ENCODE results near the gene ERC2. TPM values are rescaled to one million over a fixed set of nuclear protein-coding genes. Genes with fewer than 3 reads are reported as not detected.
"Not testable (repeated sequence)": the region's sequence is repeated elsewhere in the genome, so short reads cannot be mapped to it uniquely, and the experiment has no call there.

Gene ERC2
- total RNA-seq, 1 experiment from 2014 or later, result 1.2 TPM

DNA sequence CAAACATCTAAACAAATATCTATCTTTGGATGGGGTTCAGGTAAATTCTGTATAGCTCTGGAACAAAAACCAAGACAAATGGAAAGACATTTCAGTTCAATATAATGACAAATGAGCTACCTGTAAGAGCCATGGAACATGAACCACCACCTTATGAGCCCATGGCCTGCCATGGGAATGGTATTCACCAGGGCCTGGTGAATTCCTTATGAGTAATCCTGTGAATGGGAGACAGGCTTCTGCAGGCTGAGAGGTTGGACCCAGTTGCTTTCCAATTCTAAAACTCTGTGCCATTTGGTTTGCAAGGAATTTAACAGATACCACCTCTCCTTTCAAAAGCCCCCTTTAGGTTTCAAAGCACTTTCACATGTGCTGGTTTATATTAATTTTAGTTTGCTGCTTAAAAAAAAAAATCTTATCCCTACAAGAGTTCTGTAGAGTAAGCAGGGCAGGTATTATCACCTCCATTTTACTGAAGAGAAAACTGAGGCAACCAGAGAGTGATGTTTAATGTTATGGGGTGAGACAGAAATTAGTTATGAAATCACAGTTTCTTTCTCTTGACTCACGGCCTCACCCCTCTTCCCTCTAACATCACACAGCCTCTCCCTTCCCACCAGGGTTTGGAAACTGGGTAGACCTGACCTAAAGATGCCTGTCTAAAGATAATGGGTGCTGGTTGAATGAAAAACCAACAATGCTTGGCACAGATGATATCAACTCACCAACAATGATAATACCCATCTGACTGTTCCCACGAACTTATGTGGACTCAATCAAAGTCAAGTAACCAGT is 583.6 kb downstream of the ERC2 start:
- DNase-seq (ENCODE audit: low read depth), result peak; percentile 44

DNA sequence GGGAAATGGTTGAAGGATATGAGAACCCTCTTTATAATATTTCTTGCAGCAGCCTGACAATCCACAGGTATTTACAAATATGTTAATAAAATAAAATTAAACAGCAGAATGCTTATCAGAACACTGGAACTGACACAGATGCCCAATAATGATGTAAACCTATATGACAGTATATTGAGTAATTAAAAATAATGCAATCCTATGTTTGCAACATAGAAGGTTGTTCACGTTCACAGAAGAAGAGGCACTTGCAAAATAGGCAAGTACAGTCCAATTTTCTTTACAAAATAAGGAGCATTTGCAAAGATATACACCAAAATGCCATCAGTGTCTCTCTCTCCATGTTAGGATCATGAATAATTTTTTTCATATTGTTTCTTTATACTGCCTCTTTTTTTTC is 584.2 kb downstream of the ERC2 start:
- DNase-seq (ENCODE audit: low read depth), result no peak

DNA sequence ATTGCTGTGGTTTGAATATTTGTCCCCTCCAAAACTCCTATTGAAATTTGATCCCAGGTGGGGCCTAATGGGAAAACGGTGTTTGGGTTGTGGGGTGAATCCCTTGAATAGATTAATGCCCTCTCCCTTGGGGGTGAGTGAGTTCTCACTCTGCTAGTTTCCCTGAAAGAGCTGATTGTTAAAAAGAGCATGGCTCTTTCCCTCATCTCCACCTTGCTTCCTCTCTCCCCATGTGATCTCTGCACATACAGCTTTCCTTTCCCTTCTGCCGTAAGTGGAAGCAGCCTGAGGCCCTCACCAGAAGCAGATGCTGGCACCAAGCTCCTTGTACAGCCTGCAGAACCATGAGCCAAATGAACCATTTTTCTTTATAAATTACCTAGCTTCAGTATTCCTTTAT is 586.3 kb downstream of the ERC2 start:
- DNase-seq (ENCODE audit: low read depth), result no peak

DNA sequence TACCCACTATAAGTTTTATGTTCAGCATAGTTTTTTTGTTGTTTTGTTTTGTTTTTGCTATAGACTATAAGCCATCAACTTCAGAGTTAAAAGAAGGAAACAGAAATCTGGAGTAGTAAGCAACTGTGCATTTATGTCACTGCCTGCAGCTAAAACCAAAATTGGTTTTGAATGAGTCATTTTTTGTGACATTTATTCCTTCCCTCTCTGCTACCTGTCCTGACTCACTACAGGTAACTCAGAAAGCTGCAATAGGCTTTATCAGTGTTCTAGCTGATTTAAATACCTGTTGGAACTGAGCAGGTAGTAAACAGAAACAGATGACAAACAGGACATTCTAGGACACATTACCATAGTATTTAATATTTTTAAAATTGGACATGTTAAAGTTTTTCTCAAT is 587.9 kb downstream of the ERC2 start:
- no peak for DNase-seq (ENCODE audit: low read depth)

DNA sequence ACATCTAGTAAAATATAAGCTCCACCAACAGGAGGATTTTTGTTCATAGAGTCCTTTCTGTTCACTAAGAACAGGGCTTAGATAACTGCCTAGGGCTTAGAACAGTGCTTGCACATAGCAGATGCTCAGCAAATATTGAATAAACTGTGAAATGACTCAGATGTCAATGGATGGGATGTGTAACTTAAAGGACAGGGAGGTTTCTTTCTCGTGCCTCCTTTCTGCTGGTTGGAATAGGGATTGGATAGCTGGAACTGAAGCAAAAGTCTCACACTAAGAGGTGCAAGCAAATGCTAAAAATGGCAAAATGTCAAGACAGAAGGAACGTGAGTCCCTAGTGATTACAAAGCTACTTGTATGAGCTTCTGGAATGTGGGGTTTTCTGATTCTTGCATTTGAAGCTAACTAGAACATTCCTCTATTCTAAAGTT is 588.4 kb downstream of the ERC2 start:
- DNase-seq (ENCODE audit: low read depth), result peak; percentile 25

DNA sequence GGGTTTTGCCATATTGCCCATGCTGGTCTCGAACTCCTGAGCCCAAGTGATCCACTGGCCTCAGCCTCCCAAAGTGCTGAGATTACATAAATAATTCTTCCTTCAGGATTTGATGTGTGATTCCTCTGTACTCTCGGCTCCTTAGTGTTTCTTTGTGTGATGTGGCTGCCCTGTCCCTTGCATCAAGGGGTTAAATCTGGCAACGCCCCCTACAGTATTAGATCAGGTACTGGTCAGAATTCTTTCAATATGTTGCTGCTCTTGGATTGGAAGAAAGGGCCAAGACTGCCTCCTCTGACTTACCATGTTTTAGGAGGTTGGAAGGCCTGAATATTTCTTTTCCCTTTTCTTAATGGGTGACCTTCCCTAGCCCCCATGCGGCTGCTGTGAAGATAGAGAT is 590.6 kb downstream of the ERC2 start:
- DNase-seq (ENCODE audit: low read depth), result no peak

DNA sequence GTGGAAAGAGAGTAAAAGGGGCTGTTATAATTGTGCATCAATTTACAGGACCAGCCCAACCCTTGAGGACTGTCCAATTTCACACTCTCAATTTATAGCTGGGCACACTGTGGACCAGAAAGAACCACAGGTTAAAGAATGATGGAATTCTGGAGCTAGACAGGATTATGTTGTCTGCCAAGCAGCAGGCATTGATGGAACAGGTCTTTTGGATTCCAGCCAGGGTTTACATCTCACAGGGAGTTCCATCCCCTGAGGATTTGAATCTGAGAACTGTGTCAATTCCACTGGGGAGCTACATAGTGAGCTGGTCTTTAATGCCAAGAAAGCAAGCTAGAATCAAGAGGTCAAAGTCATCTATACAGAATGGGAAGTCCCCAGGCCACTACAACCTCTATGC is 591.7 kb downstream of the ERC2 start:
- DNase-seq (ENCODE audit: low read depth), result no peak

DNA sequence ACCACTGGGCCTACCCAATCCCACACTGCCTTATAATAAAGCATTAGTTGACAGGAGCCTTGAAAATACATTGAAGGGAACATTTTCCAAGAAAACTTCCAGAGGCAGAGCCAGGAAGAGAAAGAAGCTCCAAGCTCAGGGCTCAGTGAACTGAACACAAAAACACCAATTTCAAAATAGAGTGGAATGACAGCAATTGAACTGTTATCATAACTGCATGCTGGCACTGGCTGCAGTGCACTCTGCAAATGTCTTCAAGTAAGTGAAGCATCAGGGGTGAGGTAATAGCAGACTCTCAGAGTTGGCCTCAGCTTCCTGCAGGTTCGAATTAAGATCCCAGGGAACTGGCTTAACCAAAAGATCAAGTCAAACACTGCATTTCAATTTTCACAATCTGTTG is 593.2 kb downstream of the ERC2 start:
- no peak for DNase-seq (ENCODE audit: low read depth)

DNA sequence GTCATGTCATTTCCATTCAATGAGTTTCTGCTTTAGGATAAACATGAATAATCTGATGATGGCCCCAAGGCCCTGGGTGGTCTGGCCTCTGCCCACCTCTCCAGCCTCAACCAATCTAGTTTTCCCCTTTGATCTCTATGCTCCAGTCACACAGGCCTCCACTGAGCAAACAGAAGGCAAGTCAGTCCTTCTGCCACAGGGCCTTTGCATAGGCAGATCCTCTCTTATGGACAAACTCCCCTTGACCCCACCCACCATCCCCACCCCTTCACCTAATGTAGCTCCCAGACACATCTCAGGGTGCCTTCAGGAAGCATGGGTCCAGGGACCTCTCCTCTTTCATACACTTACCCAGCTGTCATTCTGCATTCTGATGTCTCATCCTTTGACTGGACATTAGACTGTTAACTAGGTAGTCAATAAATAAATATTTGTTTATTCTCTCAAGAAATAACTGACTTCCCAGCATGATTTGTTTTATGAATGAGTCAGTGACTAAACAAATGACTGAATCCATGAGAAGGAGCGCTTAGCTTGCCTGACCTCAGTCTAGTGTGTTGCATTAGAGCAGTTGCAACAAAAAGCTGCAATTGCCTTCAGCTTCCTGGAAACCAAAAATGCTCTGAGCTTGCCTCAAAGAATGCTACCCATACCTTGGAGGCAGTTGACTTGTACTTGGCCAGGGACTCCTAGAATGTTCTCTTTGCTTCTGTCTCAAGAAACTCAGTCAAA is 594.6 kb downstream of the ERC2 start:
- peak; percentile 62 for DNase-seq (ENCODE audit: low read depth)

DNA sequence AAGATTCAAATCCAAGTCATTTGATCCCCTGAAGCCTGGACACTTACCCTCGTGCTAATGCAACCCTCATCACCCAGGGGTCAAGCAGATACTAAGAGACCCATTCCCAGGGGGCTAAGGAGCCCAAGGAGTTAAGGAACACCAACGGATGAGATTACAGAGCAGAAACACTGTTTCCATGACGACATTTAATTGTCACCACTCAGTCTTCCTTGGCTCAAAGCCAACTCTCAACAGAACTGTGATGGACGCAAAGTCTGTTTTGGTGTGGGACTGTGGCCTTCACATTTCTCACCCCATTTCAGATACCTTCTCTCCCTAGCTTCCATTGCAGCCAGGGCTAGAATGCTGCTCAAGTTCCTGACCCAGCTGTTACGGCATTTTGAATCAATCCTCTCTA is 597.7 kb downstream of the ERC2 start:
- no peak for DNase-seq (ENCODE audit: low read depth)

DNA sequence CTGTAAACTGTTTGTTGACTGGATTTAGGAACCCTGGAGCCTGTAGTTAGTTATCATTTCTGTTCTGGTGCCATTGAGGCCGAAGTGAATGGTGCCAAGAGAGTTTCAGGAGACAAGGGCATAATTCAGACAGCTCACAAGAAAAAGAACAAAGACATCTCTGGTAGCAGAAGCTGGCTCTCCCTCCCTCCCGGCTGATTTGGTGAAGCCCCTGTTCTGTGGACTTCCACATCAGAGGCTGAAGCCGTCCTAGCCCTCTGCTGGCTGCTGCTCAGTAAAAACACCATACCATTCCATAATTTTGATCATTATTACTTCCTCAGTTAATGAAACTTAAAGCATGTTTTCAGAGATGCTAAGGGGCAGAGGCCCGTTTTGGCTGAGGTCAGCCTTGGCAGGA is 599.9 kb downstream of the ERC2 start:
- DNase-seq (ENCODE audit: low read depth), result no peak

DNA sequence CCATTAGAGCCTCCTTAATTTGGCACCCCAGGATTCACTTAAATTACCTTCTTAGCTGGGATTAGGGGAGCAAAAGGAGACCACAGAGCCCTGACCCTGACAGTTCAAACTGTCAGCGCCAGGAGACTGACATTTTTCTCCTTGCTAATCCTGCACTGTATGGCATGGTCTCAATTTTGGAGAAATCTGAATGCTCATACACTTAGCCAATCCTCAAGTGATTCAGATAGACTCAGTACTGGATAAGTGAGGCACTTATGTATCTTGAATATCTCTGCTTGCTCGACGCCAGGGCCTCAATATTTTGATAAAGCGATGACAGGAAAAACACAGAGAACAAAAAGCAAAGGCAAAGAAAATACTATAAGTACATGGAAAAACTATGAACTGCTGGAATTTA is 605.2 kb downstream of the ERC2 start:
- no peak for DNase-seq (ENCODE audit: low read depth)

DNA sequence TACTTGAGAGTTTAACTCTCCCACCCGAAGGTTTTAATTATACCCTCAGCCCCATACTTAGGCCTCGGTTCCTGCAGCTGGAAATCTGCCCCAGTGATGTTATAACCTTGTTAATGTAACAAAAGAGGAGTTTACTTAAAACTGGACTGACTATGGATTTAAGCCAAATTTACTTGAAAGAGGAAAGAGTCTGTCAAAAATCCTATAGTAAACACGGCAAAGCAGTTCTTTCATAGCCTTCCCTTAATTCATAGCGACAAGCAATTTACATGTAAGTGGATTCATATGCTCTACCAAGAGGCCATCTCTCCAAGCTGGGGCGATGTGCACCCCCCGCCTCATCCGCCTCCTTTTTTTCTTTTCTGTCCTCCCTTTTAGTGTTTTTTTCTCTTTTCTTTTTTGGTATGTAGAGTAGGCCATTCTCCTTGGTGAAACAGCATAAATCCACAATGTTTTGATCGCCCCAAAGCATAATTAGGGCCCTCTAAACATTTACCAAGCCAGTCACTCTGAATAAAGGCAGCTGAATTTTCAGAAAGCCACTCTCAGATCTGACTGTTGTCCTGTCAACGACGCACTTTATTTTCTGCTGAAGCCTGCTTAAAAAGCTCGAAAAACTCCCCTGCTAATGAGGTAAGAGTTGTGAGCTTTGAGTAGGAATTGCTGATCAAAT is 608.1 kb downstream of the ERC2 start:
- no peak for DNase-seq (ENCODE audit: low read depth)

DNA sequence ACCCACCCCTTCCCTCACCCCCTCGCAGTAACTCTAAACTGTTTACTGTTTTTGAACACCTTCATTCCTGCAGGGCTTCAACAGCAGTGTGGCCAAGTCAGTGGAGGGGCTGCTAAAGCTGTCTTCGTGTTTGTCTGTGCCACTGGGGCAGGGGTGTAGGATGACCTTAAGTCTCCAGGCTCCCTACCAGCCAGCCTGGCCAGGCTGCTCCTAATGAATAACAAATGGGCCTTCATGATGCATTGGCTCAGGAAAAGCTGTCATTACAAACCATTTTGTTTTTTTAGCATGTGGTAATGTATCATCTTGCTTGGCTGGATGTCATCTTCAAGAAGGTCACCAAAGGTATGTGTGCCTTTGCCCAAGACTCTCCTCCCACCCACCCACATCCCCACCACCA is 609.0 kb downstream of the ERC2 start:
- no peak for DNase-seq (ENCODE audit: low read depth)

DNA sequence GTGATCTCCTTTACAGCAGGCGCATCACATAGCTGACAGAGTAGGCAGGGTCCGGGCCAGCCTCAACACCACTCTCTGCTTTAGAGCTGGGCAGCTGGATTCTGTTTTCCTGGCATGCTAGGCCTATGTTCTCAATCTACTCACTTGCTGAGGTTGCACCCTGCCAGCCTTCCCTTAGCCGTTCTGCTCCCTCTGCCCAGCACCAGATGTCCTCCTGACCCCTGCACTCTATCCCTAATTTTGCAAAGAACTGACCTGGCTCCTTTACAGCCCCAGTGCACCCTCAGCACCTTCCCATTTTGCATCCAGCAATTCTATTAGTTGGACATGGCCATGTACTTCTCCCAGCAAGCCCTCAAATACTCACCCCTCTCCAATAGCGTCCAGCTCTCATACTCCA is 609.5 kb downstream of the ERC2 start:
- no peak for DNase-seq (ENCODE audit: low read depth)

DNA sequence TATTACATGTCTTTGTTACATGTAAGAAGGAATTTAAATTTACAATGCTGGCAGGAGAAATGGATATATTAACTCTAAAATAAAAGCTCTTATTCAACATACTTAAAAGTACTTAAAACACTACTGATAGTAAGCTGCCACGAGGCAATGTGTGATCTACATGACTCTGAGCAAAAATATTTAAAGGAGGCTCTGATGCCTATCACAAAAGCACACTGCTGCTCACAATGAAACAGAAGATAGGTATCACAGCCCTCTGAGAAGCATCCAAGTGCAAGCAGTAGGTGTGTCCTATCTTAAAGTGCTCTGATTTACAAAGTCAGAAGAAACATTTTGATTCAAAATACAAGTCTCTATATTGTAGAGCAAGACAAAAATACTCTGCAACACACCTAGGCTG is 610.0 kb downstream of the ERC2 start:
- DNase-seq (ENCODE audit: low read depth), result no peak

DNA sequence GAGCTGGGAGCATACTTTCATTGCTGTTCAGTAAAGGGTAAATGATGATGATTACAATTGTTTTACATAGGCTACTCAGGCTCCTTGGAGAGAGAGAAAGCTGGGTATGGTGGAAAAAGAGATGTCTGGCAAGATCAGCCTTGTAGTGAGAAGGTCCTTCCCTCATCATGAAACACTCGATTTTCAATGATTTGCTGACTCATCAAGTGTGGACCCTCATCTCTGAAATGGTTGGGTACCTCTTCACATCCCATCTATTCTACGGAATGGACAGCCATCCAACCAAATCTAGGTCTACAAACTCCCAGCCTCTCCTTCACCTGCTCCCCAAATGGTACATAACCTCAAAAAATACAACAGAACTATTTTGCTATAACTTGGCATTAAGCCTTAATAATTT is 610.6 kb downstream of the ERC2 start:
- no peak for DNase-seq (ENCODE audit: low read depth)

DNA sequence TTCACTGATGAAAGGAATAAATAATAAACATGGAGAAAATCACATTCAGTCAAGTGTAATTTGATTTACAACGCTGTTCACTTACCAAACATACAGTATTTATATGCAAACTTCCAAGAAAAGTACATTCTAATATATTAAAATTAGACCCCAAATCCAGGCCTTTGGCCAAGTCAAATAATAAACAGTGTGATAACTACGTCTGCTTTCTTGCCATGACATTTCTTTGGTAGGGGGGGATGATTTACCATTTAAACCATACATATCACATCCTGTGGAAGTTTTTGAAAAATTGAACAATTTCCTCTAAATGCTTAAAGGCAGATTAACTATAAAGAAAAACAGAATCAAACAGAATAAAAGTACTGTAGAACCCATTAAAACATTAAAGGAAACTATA is 613.0 kb downstream of the ERC2 start:
- DNase-seq (ENCODE audit: low read depth), result no peak

DNA sequence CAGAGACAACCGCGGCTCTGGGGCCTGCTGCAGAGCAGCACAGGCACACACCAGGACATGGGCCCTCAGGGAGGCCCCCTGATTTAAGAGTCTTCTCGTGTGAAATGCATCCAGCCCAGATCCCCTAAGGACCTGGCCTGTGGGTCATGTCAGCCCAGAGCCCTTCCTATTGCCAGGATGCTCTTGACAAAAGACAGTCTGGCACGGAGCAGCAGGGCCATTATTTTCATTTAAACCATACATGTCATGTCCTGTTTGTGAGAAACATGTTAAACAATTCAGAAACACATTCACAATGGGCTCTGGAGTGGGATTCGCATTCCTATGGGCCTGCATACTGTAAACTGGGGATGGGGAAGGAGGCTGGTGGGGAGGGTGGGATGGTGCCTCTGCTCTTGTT is 613.8 kb downstream of the ERC2 start:
- no peak for DNase-seq (ENCODE audit: low read depth)

DNA sequence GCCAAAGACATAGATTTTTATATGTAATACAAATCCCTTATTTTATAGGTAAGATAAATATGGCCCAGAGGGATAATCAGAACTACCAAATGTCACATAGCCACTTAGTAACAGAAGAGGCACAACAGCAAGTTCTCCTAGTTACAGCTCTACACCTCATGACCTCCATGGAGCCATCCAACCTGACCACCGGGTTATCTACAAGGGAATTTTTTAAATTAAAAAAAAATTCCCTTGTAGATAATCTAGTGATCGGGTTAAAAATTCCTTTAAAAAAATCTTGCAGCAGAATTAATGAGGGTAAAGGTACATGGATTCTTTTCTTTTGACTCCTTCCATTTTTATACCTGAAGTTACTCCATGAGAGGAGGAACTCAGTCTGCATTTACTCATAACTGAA is 615.9 kb downstream of the ERC2 start:
- no peak for DNase-seq (ENCODE audit: low read depth)

DNA sequence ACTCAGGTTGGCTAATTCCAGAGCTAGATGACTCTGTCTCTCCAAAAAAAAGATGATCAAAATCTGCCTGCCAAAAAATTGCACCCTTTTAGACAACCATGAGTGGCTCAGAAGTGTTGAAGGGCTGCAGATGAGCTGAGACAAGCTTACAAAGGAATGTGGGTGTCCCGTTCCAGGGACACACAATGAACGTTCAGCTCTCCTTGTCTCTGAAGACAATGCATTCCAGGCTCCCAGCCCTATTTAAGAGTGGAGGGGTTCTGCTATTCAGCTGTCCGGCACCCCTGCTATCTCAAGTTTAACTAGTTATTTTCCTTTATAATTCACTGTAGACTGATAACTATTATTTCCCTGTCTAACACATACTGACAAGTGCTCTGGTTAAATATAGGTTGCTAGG is 626.1 kb downstream of the ERC2 start:
- DNase-seq (ENCODE audit: low read depth), result no peak

DNA sequence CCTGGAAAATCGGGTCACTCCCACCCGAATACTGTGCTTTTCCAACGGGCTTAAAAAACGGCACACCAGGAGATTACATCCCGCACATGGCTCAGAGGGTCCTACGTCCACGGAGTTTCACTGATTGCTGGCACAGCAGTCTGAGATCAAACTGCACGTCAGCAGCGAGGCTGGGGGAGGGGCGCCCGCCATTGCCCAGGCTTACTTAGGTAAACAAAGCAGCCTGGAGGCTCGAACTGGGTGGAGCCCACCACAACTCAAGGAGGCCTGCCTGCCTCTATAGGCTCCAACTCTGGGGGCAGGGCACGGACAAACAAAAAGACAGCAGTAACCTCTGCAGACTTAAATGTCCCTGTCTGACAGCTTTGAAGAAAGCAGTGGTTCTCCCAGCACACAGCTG is 636.4 kb downstream of the ERC2 start:
- DNase-seq (ENCODE audit: low read depth), result not testable (repeated sequence)

DNA sequence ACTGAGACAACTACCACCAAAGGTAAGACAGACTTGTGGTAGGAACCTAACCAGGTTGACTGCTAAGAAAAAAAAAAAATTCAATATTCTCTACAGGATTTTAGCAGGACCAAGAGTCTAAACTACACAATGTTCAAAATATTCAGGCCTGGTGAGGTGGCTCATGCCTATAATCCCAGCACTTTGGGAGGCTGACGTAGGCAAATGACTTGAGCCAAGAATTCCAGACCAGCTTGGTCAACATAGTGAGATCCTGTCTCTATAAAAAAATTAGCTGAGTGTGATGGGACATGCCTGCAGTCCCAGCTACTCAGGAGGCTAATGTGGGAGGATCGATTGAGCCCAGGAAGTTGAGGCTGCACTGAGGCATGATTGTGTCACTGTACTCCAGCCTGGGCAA is 639.6 kb downstream of the ERC2 start:
- peak; percentile 18 for DNase-seq (ENCODE audit: low read depth)
